GM12873 (cell line): ENCODE data around the gene ENPP3.

ENCODE experiments used
- TF ChIP-seq, protein P1 (sequence below): IDR thresholded peaks from 2 replicates; pipeline ENCODE4 v1.5.1; 2012; ENCODE audit warnings: low read depth, mild to moderate bottlenecking, moderate library complexity, low read length, control low read depth; ENCODE audit not compliant: insufficient read depth; ENCODE audit errors: missing control alignments

The ENPP3 gene

DNA sequence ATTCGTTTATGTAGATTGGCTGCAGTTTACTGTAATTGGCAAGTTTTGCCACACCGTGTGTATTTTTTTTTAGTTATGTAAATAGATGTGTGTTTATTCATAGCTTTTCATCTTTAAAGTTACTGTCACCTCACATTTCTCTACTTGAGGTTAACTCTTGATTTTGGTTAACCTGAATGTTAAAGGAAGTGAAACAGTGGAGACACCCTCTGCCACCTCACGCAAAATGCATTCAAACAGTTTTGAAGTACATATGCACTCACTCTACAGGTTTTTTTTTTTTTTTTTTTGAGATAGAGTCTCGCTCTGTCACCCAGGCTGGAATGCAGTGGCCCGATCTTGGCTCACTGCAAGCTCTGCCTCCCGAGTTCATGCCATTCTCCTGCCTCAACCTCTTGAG is 46.4 kb downstream of the ENPP3 start:
- TF ChIP-seq, protein P1, sequence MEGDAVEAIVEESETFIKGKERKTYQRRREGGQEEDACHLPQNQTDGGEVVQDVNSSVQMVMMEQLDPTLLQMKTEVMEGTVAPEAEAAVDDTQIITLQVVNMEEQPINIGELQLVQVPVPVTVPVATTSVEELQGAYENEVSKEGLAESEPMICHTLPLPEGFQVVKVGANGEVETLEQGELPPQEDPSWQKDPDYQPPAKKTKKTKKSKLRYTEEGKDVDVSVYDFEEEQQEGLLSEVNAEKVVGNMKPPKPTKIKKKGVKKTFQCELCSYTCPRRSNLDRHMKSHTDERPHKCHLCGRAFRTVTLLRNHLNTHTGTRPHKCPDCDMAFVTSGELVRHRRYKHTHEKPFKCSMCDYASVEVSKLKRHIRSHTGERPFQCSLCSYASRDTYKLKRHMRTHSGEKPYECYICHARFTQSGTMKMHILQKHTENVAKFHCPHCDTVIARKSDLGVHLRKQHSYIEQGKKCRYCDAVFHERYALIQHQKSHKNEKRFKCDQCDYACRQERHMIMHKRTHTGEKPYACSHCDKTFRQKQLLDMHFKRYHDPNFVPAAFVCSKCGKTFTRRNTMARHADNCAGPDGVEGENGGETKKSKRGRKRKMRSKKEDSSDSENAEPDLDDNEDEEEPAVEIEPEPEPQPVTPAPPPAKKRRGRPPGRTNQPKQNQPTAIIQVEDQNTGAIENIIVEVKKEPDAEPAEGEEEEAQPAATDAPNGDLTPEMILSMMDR, result no peak

DNA sequence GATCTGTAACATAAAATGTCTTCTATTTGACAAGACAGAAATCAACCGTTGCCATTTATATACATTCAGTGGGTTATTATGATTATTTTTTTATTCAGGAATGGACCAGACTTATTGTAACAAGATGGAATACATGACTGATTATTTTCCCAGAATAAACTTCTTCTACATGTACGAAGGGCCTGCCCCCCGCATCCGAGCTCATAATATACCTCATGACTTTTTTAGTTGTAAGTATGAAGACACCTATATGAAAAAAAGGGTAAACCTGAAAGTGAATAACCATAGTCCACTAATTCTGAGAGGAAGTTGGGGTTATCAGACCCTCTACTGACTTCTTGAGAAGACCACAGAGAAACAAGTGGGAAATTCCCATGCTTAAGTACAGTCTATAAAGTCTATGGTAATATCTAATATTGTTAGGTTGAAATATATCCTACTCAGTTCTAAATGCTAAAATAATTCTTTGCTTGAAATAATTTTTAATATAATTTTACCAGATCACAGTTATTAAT is 48.2 kb downstream of the ENPP3 start:
- TF ChIP-seq, protein P1, result no peak

DNA sequence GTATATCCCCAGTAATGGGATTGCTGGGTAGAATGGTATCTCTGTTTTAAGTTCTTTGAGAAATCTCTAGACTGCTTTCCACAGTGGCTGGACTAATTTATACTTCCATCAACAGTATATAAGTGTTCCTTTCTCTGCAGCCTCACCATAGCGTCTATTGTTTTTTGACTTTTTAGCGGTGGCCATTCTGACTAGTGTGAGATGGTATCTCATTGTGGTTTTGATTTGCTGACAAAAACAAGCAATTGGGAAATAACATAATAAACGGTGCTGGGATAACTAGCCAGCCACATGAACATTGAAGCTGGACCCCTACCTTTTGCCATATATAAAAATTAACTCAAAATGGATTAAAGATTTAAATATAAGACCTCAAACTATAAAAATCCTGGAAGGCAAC is 49.9 kb downstream of the ENPP3 start:
- TF ChIP-seq, protein P1, result no peak

DNA sequence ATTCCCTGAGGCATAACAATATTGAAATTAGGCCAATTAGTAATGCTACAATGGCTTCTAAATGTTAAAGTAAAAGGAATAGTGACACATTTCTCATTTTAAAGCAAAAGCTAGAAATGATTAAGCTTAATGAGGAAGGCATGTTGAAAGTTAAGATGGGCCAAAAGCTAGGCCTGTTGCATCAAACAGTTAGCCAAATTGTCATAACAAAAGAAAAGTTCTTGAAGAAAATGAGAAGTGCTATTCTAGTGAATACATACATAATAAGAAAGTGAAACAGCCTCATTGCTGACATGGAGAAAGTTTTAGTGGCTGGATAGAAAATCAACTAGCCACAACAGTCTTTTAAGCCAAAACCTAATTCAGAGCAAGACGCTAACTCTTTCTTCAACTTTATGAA is 51.2 kb downstream of the ENPP3 start:
- TF ChIP-seq, protein P1, result no peak

DNA sequence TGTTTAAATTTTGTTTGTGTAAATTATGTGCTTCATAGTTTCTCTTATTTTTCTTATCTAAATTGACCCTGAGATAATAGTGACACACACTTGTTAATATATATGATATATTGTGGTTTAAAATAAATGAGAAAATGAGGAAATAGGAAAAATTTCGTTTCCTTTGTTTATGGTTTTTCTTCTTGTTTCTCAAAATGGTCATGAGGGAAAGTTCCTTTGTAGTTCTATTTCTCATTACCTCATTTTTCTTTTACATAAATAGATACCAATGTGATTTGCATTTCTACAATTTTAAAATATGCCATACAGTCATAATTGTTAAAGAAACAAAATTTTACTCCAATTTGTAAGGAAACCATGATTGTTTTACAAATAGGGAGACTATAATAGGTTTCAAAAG is 54.9 kb downstream of the ENPP3 start:
- TF ChIP-seq, protein P1, result no peak

DNA sequence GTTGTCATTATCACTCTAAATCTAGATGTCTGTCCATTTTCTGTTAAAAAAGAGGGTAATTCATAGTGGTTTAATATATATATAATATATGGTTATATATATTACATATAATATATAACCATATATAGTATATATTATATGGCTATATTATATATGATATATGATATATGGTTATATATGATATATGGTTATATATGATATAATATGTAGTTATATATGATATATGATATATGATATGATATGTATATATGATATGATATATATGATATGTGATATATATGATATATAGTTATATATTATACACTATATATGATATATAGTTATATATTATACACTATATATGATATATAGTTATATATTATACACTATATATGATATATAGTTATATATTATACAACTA is 55.5 kb downstream of the ENPP3 start:
- TF ChIP-seq, protein P1, result no peak

DNA sequence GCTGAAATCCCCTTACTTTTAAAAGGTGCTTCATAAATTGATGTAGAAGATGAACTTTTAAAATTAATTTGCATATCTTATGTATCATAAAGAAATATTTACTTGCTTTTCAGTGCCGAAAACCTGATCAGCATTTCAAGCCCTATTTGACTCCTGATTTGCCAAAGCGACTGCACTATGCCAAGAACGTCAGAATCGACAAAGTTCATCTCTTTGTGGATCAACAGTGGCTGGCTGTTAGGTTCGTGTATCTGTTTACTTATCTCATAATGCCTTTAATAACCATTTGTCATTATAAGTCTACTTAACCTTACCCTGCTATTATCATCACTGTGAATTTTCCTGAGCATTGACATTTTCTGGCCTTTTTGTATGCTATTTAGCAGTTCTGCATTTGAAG is 56.3 kb downstream of the ENPP3 start:
- TF ChIP-seq, protein P1, result no peak

DNA sequence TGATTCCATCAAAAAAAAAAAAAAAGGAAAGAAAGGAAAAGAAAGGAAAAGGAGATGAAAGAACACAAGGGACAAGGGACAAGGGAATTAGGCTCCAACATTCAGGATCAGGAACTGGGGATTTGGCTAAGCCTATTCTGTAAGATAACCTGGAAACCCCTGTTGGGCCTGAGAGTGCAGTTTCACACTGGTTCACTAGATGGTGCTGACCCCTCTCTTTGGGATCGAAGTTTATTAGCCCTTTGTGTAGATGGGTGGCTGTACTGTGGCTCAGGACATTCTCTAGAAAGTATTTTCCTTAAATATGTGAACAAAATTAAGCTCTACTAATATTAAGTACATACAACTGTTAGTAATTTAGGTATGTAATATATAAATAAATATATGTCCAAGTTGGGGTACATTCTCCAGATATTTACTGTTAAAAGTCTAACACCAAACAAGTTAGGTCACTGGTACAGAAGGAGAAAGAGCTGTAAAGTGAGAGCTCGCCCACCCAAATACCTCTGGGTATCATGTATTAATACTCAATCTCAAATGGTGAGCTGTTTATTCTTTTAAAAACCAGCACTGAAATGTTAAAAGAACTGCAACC is 57.8 kb downstream of the ENPP3 start:
- TF ChIP-seq, protein P1, result peak; percentile 78
